Lung (tissue), 16 donors: ENCODE data around the gene PROC. TPM values are rescaled to one million over a fixed set of nuclear protein-coding genes. Genes with fewer than 3 reads are reported as not detected.

Source experiments
- ATAC-seq: fragments of 200-7000 bp; cut with Tn5 transposase; one replicate; pipeline ENCODE4 v1.9.1; 2020; ENCODE audit warnings: moderate number of reproducible peaks; ENCODE audit not compliant: insufficient read depth, low FRiP score
- DNase-seq, 3 donors: peaks; one replicate each; pipeline ENCODE4 v3.0.0-alpha.2; 2013 to 2017
- H3K27ac ChIP-seq, 2 donors: one replicate each; pipeline ENCODE4 v1.5.1; 2013; ENCODE audit warnings: mild to moderate bottlenecking in 2 of 2, moderate library complexity in 2 of 2, control low read depth in 1 of 2, inconsistent platforms in 1 of 2, low read depth in 1 of 2, low read length in 1 of 2
- H3K27me3 ChIP-seq, 3 donors: one replicate each; pipeline ENCODE4 v1.5.1; 2013; ENCODE audit warnings: low read length in 2 of 3; ENCODE audit not compliant: control insufficient read depth in 3 of 3, insufficient read depth in 3 of 3
- H3K36me3 ChIP-seq, 4 donors: one replicate each; pipeline ENCODE4 v1.5.1; 2013; ENCODE audit warnings: low read length in 4 of 4, mild to moderate bottlenecking in 1 of 4, moderate library complexity in 1 of 4; ENCODE audit not compliant: control insufficient read depth in 4 of 4, insufficient read depth in 4 of 4
- H3K4me1 ChIP-seq, 5 donors: one replicate each; pipeline ENCODE4 v1.5.1; 2013; ENCODE audit warnings: low read length in 5 of 5, mild to moderate bottlenecking in 2 of 5, moderate library complexity in 1 of 5; ENCODE audit not compliant: control insufficient read depth in 5 of 5, insufficient read depth in 5 of 5
- H3K4me3 ChIP-seq: one replicate; pipeline ENCODE4 v1.5.1; 2013; ENCODE audit warnings: mild to moderate bottlenecking, control low read depth, moderate library complexity
- H3K9ac ChIP-seq, 2 donors: one replicate each; pipeline ENCODE4 v1.5.1; 2013; ENCODE audit warnings: low read length in 2 of 2, control low read depth in 1 of 2; ENCODE audit not compliant: insufficient read depth in 1 of 2
- H3K9me3 ChIP-seq, 4 donors: one replicate each; pipeline ENCODE4 v1.5.1; 2013; ENCODE audit warnings: low read length in 3 of 4, mild to moderate bottlenecking in 1 of 4, moderate library complexity in 1 of 4; ENCODE audit not compliant: control insufficient read depth in 4 of 4, insufficient read depth in 3 of 4
- WGBS, 2 donors: extraction: QIAGEN DNeasy Blood & Tissue Kit; methylation state at CpG; one replicate each; pipeline ENCODE4 v1.1.7; 2013; 5-methylcytosine and 5-hydroxymethylcytosine counted together
- long read RNA-seq, 5 donors: transcript quantifications; one replicate each; lab custom pipeline, GENCODE V29; 2026
- polyA plus RNA-seq, 2 donors: library from polyadenylated mRNA; stranded (reverse); fragments of 200-250 nt; gene quantifications; one replicate each; pipeline ENCODE4 v1.2.1, GENCODE V29; 2013
- total RNA-seq, 2 donors: library from RNA; depleted of rRNA in 1 of 2; stranded (reverse); fragments of >200 nt in 1 of 2; gene quantifications; one replicate each; pipeline ENCODE4 v1.2.1, GENCODE V29; 2014 to 2021
- TF ChIP-seq, protein P1 (sequence below): IDR thresholded peaks from 2 replicates; pipeline ENCODE4 v1.5.1; 2012; ENCODE audit warnings: mild to moderate bottlenecking; ENCODE audit errors: control extremely low read depth, extremely low read depth
- donor health status: control.
- donor health status: control.
- donor health status: Bipolar disorder and iron deficiency.
- donor health status: healthy.
- donor health status: DM: yes; HTN: yes; CAD: no.

PROC gene
- total RNA-seq (under 1 TPM in 1 of 2 donors, not detected in 1; 0.37 TPM), polyA plus RNA-seq (under 1 TPM; 0.10 to 0.22 TPM)
- long read RNA-seq, donor 1, result 0 reads
- long read RNA-seq, donor 2, result 0 reads
- long read RNA-seq, donor 3, result 0 reads
- long read RNA-seq, donor 4, result 0 reads
- long read RNA-seq, donor 5, result 0 reads

DNA sequence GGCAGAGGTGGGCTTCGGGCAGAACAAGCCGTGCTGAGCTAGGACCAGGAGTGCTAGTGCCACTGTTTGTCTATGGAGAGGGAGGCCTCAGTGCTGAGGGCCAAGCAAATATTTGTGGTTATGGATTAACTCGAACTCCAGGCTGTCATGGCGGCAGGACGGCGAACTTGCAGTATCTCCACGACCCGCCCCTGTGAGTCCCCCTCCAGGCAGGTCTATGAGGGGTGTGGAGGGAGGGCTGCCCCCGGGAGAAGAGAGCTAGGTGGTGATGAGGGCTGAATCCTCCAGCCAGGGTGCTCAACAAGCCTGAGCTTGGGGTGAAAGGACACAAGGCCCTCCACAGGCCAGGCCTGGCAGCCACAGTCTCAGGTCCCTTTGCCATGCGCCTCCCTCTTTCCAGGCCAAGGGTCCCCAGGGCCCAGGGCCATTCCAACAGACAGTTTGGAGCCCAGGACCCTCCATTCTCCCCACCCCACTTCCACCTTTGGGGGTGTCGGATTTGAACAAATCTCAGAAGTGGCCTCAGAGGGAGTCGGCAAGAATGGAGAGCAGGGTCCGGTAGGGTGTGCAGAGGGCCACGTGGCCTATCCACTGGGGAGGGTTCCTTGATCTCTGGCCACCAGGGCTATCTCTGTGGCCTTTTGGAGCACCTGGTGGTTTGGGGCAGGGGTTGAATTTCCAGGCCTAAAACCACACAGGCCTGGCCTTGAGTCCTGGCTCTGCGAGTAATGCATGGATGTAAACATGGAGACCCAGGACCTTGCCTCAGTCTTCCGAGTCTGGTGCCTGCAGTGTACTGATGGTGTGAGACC, at the start of gene PROC:
PROC (plus strand) TSS at position 128 of the 812 bp plus-strand sequence. CDS start 1,516 bp downstream, outside the sequence.
- Histone ChIP-seq H3K4me1 (peaks cover 0 to 22% (median 7%) of the 10 kb centered on the region in 5 donors), H3K36me3 (no peaks in the 10 kb centered on the region), H3K9me3 (peaks cover 0 to 2% (median 0%) of the 10 kb centered on the region in 4 donors), H3K4me3 (no peak within 1 kb of the TSS), H3K9ac (no peak within 1 kb of the TSS), H3K27ac (no peak within 1 kb of the TSS), H3K27me3 (peaks cover 0 to 16% (median 0%) of the 10 kb centered on the region in 3 donors)
- ATAC-seq, result no peak
- DNase-seq, result no peak
- 86 to 95% methylated on average over 16 of the region's 16 CpGs for WGBS, 2 donors
- TF ChIP-seq, protein P1, sequence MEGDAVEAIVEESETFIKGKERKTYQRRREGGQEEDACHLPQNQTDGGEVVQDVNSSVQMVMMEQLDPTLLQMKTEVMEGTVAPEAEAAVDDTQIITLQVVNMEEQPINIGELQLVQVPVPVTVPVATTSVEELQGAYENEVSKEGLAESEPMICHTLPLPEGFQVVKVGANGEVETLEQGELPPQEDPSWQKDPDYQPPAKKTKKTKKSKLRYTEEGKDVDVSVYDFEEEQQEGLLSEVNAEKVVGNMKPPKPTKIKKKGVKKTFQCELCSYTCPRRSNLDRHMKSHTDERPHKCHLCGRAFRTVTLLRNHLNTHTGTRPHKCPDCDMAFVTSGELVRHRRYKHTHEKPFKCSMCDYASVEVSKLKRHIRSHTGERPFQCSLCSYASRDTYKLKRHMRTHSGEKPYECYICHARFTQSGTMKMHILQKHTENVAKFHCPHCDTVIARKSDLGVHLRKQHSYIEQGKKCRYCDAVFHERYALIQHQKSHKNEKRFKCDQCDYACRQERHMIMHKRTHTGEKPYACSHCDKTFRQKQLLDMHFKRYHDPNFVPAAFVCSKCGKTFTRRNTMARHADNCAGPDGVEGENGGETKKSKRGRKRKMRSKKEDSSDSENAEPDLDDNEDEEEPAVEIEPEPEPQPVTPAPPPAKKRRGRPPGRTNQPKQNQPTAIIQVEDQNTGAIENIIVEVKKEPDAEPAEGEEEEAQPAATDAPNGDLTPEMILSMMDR, result no peak

DNA sequence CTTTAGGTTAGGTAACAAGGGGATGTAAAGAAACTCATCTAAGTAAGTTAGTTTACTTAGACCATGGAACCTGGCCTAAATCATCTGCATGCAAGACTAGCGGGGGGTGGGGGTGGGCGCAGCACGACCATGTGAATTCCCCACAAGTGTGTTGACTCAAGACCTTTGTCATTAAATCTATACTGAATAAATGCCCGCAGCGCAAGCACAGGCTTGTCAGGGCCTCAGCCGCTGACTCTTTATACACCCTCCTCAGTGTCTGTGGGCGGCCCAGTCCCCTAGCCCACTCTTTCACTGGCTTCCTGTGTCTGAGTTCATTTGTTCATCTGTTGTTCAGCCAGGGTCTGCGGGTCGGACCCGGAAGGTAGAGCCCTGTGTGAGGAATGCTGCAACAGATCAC, 48.2 kb upstream of the PROC start:
- peaks cover 0 to 10% (median 0%) of the 10 kb centered on the region in 4 donors for H3K36me3 ChIP-seq
- no peak for DNase-seq
- peaks cover 0 to 4% (median 0%) of the 10 kb centered on the region in 5 donors for H3K4me1 ChIP-seq
- no peak overlapping the region for H3K4me3 ChIP-seq
- no peak for ATAC-seq
- H3K27me3 ChIP-seq, result no peaks in the 10 kb centered on the region
- 97% methylated on average over 10 of the region's 10 CpGs for WGBS, 2 donors
- no peak overlapping the region for H3K9ac ChIP-seq
- H3K9me3 ChIP-seq, result peaks cover 0 to 11% (median 0%) of the 10 kb centered on the region in 4 donors
- TF ChIP-seq, protein P1, result no peak
- no peak overlapping the region for H3K27ac ChIP-seq

DNA sequence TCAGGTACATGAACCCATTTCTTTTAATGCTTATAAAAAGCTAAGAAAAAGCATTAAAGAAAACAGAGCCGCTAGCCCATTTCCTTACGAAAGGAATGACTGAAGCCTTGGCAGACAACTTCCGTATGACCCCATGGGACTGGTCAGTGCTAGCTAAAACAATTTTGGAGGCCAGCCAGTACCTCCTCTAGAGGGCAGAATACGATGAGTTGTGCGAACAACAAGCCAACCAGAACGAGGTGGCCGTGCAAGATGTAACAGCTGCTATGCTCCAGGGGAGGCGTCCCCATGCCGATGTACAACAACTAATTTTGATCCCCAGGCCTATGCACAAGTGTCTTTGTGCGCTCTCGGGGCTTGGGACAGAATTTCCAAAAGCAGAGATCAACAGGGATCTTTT, 47.2 kb upstream of the PROC start:
- no peak overlapping the region for H3K9ac ChIP-seq
- no peaks in the 10 kb centered on the region for H3K27me3 ChIP-seq
- DNase-seq (no peak), ATAC-seq (no peak)
- WGBS, 2 donors, result 91 to 95% methylated on average over 11 of the region's 11 CpGs
- peaks cover 0 to 4% (median 0%) of the 10 kb centered on the region in 5 donors for H3K4me1 ChIP-seq
- H3K4me3 ChIP-seq, result no peak overlapping the region
- peaks cover 0 to 13% (median 0%) of the 10 kb centered on the region in 4 donors for H3K36me3 ChIP-seq
- H3K27ac ChIP-seq, result no peak overlapping the region
- TF ChIP-seq, protein P1, result no peak
- H3K9me3 ChIP-seq, result peaks cover 0 to 11% (median 0%) of the 10 kb centered on the region in 4 donors
